Lower leg skin (tissue), 4 donors: Measurements from ENCODE around the gene PHC3. TPM values are rescaled to one million over a fixed set of nuclear protein-coding genes. Genes with fewer than 3 reads are reported as not detected.

Experiments
- DNase-seq, 2 donors: peaks; one replicate each; pipeline ENCODE4 v3.0.0-alpha.2; 2019; ENCODE audit warnings: low spot score in 2 of 2
- H3K4me3 ChIP-seq: fragments of 200-600 bp; sonication (generic); 2 replicates; pipeline ENCODE4 v1.5.1; 2017; ENCODE audit warnings: mild to moderate bottlenecking, low read depth; ENCODE audit not compliant: poor library complexity, severe bottlenecking
- POLR2A ChIP-seq, 2 donors: fragments of 450-650 bp; IDR thresholded peaks; one replicate each; pipeline ENCODE4 v1.6.1; 2016 to 2017; ENCODE audit warnings: antibody characterized with exemption in 2 of 2, mild to moderate bottlenecking in 1 of 2, moderate library complexity in 1 of 2
- WGBS, 2 donors: methylation state at CpG; one replicate each; pipeline ENCODE4 v1.1.5; 2018; 5-methylcytosine and 5-hydroxymethylcytosine counted together
- intact Hi-C: fragments of 100-400 bp; cut with DNase I; formaldehyde crosslinking; loops from one replicate; pipeline ENCODE4 v1.15.0; 2023; ENCODE audit warnings: low total_unique reads
- total RNA-seq, 4 donors: library from RNA; depleted of rRNA; stranded (reverse); fragments of >200 nt; gene quantifications; one replicate each; pipeline ENCODE4 v1.1.0, GENCODE V29; 2016
- TF ChIP-seq, protein P1 (sequence below), 3 donors: fragments of 450-650 bp; IDR thresholded peaks; one replicate each; pipeline ENCODE4 v1.5.1; 2016; ENCODE audit warnings: antibody characterized with exemption in 3 of 3, mild to moderate bottlenecking in 3 of 3, moderate library complexity in 2 of 3

The PHC3 gene
- total RNA-seq, 4 donors from 2014 or later, result 31.9 to 47.6 (median 45.5) TPM

DNA sequence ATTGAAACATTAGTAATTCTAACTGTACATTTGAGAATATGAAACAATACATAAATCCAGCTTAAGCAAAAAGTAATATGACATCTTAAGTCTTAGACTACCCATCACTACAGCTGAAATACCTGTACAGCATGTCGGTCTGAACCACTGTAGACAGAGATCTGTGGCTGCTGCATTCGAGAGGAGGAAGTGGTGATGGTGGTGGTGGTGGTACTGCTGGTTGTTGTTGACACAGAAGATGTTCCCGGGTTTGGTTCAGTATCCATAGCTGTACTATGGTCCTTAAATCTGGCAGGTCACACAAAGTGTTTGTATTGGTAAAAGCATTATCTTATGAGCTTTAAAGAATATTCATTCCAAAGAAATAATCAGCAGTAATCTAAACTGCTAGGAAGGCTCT lies 2.9 kb downstream of the PHC3 start:
- DNase-seq, result no peak
- WGBS, 2 donors, result 80 to 89% methylated on average over 3 of the region's 3 CpGs
- intact Hi-C loops, result no loop called here
- no peak for TF ChIP-seq POLR2A (IDR thresholded peaks at IDR 0.05)
- no peak overlapping the region for H3K4me3 ChIP-seq

DNA sequence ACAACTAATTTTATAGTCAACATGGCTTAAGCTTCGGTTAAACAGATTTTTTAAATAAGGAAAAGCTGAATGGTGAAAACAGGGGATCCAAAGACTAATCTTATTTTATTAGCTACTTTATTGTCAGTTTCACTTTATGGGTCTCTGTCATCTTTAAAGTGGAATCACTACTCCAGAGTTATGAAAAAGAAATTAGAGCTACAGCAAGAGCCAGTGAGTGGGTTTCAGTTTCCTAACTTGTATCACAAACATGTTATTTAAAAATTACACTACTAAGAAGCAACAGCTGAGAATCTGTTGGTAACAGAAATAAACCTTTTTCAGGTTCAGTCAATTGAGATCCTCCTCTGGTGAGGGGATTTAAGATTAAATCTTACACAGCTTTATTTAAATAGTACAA lies 10.0 kb downstream of the PHC3 start:
- WGBS, 2 donors, result 75 to 76% methylated on average over 1 of the region's 1 CpG
- intact Hi-C loops, result no loop called here
- H3K4me3 ChIP-seq, result no peak overlapping the region
- TF ChIP-seq POLR2A (IDR thresholded peaks at IDR 0.05), result no peak
- TF ChIP-seq, protein P1, sequence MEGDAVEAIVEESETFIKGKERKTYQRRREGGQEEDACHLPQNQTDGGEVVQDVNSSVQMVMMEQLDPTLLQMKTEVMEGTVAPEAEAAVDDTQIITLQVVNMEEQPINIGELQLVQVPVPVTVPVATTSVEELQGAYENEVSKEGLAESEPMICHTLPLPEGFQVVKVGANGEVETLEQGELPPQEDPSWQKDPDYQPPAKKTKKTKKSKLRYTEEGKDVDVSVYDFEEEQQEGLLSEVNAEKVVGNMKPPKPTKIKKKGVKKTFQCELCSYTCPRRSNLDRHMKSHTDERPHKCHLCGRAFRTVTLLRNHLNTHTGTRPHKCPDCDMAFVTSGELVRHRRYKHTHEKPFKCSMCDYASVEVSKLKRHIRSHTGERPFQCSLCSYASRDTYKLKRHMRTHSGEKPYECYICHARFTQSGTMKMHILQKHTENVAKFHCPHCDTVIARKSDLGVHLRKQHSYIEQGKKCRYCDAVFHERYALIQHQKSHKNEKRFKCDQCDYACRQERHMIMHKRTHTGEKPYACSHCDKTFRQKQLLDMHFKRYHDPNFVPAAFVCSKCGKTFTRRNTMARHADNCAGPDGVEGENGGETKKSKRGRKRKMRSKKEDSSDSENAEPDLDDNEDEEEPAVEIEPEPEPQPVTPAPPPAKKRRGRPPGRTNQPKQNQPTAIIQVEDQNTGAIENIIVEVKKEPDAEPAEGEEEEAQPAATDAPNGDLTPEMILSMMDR (IDR thresholded peaks at IDR 0.05), result no peak
- DNase-seq, result no peak

DNA sequence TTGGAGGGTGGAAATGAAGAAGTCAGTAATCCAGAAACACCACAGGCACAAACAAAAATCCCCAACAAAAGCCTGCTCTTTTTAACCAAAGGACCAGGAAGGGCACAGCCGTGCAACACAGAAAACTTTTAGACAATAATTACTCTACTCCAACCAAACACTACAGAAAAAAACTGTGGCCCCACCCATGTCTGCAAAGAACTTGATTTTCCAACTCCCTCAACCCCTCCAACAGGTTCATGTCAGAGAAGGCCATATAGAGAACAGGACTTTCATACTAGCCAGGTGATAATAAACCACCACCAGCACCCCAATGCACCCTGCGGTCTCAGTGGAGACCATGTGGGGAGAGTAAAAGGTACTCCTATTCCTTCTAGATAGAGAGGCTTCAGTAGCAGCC lies 16.8 kb downstream of the PHC3 start:
- intact Hi-C loops, result no loop called here
- TF ChIP-seq, protein P1 (IDR thresholded peaks at IDR 0.05), result no peak
- H3K4me3 ChIP-seq, result no peak overlapping the region
- no peak for DNase-seq
- WGBS, 2 donors, result 56 to 66% methylated on average over 2 of the region's 2 CpGs

DNA sequence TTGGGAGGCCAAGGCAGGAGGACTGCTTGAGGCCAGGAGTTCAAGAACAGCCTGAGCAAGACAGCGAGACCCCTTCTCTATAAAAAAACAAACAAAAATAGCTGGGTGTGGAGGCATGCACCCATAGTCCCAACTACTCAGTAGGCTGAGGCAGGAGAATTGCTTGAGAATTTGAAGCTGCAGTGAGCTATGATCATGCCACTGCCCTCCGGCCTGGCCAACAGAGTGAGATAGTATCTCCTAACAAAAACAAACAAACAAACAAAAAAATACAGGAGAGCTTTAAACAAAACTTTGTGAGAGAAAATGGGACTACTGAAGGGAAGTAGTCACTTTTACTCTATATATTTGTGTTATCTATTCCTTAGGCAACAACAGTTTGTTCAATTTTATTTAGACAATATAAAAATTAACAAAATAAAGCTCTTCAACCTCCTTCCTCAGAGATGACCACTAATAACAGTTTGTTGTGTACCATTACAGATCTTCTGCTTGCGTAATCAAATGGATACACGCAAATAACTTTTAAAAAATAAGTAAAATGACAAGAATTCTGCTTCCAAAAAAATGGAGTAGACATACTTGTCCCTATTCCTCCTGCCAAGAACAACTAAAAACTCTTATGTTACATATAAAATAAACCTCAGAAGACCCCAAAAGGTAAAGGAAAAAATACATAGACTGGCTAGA lies 17.4 kb downstream of the PHC3 start:
- intact Hi-C loops, result no loop called here
- H3K4me3 ChIP-seq, result no peak overlapping the region
- no peak for TF ChIP-seq POLR2A (IDR thresholded peaks at IDR 0.05)
- TF ChIP-seq, protein P1 (IDR thresholded peaks at IDR 0.05), result no peak
- WGBS, 2 donors, result 93 to 95% methylated on average over 4 of the region's 4 CpGs
- DNase-seq, result no peak

DNA sequence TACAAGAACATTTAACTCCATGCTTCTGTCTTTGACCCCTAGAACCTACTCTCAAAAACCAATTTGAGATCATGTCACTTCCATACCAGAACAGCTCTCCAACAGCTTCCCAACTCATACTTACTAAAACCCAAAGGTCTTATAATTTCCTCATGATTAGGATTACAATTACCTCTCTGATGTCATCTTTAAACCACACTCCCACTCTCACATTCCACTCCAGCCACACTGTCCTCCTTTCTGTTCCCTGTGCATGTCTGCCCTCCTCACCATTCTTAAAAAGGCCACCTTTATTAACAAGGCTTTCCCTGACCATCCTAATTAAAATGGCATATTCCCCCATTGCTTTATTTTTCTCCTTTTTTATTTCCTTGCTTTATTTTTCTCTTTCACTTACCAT lies 18.9 kb downstream of the PHC3 start:
- DNase-seq, result no peak
- H3K4me3 ChIP-seq, result no peak overlapping the region
- TF ChIP-seq, protein P1 (IDR thresholded peaks at IDR 0.05), result no peak
- no peak for TF ChIP-seq POLR2A (IDR thresholded peaks at IDR 0.05)
- intact Hi-C loops, result no loop called here

DNA sequence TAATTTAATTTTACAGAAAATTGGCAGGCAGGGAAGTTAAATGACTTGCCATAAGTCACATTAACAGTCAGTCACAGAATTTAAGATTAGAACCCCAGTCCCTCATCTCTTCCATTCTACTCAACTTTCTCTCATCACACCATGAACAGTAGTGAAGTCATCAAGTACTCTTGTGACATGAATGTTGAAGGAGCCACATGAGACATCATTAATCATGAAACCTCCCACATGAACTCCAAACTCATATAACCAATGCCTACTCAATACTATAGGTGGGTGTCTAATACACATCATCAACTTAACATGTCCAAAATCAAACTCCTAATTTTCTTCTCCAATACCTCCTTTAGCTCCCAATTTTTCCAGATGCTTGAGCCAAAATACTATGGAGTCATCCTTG lies 19.5 kb downstream of the PHC3 start:
- no peak overlapping the region for H3K4me3 ChIP-seq
- TF ChIP-seq, protein P1 (IDR thresholded peaks at IDR 0.05), result no peak
- no peak for TF ChIP-seq POLR2A (IDR thresholded peaks at IDR 0.05)
- DNase-seq, result no peak
- intact Hi-C loops, result no loop called here
